Activated CD8-positive, alpha-beta T cell treated with anti-CD3 and anti-CD28 coated beads for 36 hours (primary cell): ENCODE measurements around the gene SAP25. TPM values are rescaled to one million over a fixed set of nuclear protein-coding genes. Genes with fewer than 3 reads are reported as not detected.

ENCODE experiments used
- ATAC-seq: fragments of 200-7000 bp; cut with Tn5 transposase; one replicate; pipeline ENCODE4 v1.10.0; 2021; ENCODE audit warnings: mild to moderate bottlenecking, moderate library complexity
- CTCF ChIA-PET: fragments of 350-600 bp; sonication (Branson Sonifier 250); formaldehyde crosslinking; loops from one replicate; lab custom pipeline; 2021; ENCODE audit warnings: antibody characterized with exemption; lab: Charles Lee
- POLR2A ChIA-PET: fragments of 350-600 bp; sonication (Branson Sonifier 250); formaldehyde crosslinking; loops from one replicate; lab custom pipeline; 2021; ENCODE audit warnings: antibody characterized with exemption; lab: Charles Lee
- DNase-seq: peaks from one replicate; pipeline ENCODE4 v3.0.0-alpha.2; 2020
- H3K27ac Mint-ChIP-seq: one replicate; pipeline ENCODE4 v1.8.0; 2021; ENCODE audit warnings: mild to moderate bottlenecking, mixed read lengths
- H3K27me3 Mint-ChIP-seq: one replicate; pipeline ENCODE4 v1.8.0; 2021; ENCODE audit warnings: mixed read lengths
- H3K36me3 Mint-ChIP-seq: one replicate; pipeline ENCODE4 v1.8.0; 2021; ENCODE audit warnings: low read depth, mixed read lengths
- H3K4me1 Mint-ChIP-seq: one replicate; pipeline ENCODE4 v1.8.0; 2021; ENCODE audit warnings: low read depth, mixed read lengths
- H3K4me3 Mint-ChIP-seq: one replicate; pipeline ENCODE4 v1.8.0; 2021; ENCODE audit warnings: mild to moderate bottlenecking, moderate library complexity, mixed read lengths
- H3K9me3 Mint-ChIP-seq: one replicate; pipeline ENCODE4 v1.8.0; 2021; ENCODE audit warnings: mixed read lengths
- intact Hi-C: fragments of 100-400 bp; cut with micrococcal nuclease; formaldehyde crosslinking; loops from one replicate; pipeline ENCODE4 v1.10.0; 2022
- total RNA-seq, 2 experiments: library from RNA; stranded (reverse); gene quantifications; one replicate each; pipeline ENCODE4 v1.2.3, GENCODE V29; 2021
- TF ChIP-seq, protein P1 (sequence below): fragments of 200-600 bp; IDR thresholded peaks from one replicate; pipeline ENCODE4 v1.8.0; 2022; ENCODE audit warnings: antibody characterized with exemption, mild to moderate bottlenecking

SAP25 gene
- total RNA-seq, 2 experiments from 2014 or later, result 9.9 to 12.8 TPM

DNA sequence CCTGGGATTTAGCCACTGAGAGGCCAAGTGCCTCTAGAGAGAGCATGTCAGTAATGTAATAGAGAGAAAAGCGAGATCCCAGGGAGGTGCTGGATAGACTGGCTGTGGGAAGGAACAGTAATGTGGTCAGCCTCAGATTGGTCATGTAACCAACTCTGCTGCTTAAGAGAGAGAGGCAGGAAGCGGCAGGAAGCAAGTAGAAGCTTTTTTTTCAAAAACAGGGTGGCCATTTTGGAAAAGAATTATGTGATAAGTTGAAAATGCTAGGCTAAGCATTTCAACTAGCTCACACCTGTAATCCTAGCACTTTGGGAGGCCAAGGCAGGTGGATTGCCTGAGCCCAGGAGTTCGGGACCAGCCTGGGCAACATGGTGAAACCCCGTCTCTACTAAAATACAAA, 24.7 kb upstream of the SAP25 start:
- ChIA-PET POLR2A (no interaction called here), CTCF (interaction anchor here (1.4 to 1.5 kb wide), 2 partner anchors 9 to 36 kb away, joined by 3 read pairs; no protein-coding TSS in a partner anchor)
- TF ChIP-seq, protein P1, sequence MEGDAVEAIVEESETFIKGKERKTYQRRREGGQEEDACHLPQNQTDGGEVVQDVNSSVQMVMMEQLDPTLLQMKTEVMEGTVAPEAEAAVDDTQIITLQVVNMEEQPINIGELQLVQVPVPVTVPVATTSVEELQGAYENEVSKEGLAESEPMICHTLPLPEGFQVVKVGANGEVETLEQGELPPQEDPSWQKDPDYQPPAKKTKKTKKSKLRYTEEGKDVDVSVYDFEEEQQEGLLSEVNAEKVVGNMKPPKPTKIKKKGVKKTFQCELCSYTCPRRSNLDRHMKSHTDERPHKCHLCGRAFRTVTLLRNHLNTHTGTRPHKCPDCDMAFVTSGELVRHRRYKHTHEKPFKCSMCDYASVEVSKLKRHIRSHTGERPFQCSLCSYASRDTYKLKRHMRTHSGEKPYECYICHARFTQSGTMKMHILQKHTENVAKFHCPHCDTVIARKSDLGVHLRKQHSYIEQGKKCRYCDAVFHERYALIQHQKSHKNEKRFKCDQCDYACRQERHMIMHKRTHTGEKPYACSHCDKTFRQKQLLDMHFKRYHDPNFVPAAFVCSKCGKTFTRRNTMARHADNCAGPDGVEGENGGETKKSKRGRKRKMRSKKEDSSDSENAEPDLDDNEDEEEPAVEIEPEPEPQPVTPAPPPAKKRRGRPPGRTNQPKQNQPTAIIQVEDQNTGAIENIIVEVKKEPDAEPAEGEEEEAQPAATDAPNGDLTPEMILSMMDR, result no peak
- Mint-ChIP-seq H3K4me3 (no peak overlapping the region), H3K36me3 (no peaks in the 10 kb centered on the region), H3K9me3 (no peaks in the 10 kb centered on the region), H3K27ac (no peak overlapping the region), H3K27me3 (no peaks in the 10 kb centered on the region), H3K4me1 (peaks cover 3% of the 10 kb centered on the region)
- intact Hi-C loops, result no loop called here
- DNase-seq, result no peak
- ATAC-seq, result no peak

GRCh38 chr7:100595188-100595587, 21.5 kb upstream of the SAP25 start:
- TF ChIP-seq, protein P1, result no peak
- ChIA-PET CTCF (interaction anchor here (1.6 kb wide), 1 partner anchor 96 kb away, joined by 4 read pairs; no protein-coding TSS in a partner anchor), POLR2A (interaction anchor here (0.9 to 1.4 kb wide), 2 partner anchors 10 to 22 kb away, joined by 3 read pairs; no protein-coding TSS in a partner anchor)
- intact Hi-C loops, result no loop called here
- Mint-ChIP-seq H3K4me1 (peaks cover 3% of the 10 kb centered on the region), H3K27ac (no peak overlapping the region), H3K9me3 (no peaks in the 10 kb centered on the region), H3K27me3 (peaks cover 4% of the 10 kb centered on the region), H3K36me3 (no peaks in the 10 kb centered on the region), H3K4me3 (no peak overlapping the region)
- DNase-seq (no peak), ATAC-seq (no peak)

- Mint-ChIP-seq H3K36me3 (no peaks in the 10 kb centered on the region), H3K4me3 (no peak overlapping the region), H3K27ac (no peak overlapping the region), H3K9me3 (no peaks in the 10 kb centered on the region), H3K27me3 (peaks cover 5% of the 10 kb centered on the region), H3K4me1 (no peaks in the 10 kb centered on the region)
- TF ChIP-seq, protein P1, result no peak
- ChIA-PET CTCF (interaction anchor here (0.7 to 1.0 kb wide), 2 partner anchors 99 to 105 kb away, joined by 3 read pairs; no protein-coding TSS in a partner anchor), POLR2A (interaction anchor here (1.0 to 1.4 kb wide), 2 partner anchors 12 to 43 kb away, joined by 3 to 4 read pairs; no protein-coding TSS in a partner anchor)
- ATAC-seq (no peak), DNase-seq (no peak)
- intact Hi-C loops, result no loop called here
Observed at GRCh38 chr7:100591596-100591995, 17.9 kb upstream of the SAP25 start.

- Mint-ChIP-seq H3K4me3 (no peak overlapping the region), H3K27ac (no peak overlapping the region), H3K4me1 (peaks cover 2% of the 10 kb centered on the region), H3K36me3 (no peaks in the 10 kb centered on the region), H3K27me3 (peaks cover 5% of the 10 kb centered on the region), H3K9me3 (no peaks in the 10 kb centered on the region)
- ChIA-PET POLR2A (interaction anchor here (1.4 kb wide), 1 partner anchor 13 kb away, joined by 4 read pairs; no protein-coding TSS in a partner anchor), CTCF (interaction anchor here (1.0 to 1.6 kb wide), 3 partner anchors 26 to 101 kb away, joined by 3 to 8 read pairs (median 3); no protein-coding TSS in a partner anchor)
- TF ChIP-seq, protein P1, result no peak
- no peak for ATAC-seq
- intact Hi-C loops, result no loop called here
- no peak for DNase-seq
Observed at GRCh38 chr7:100590077-100590737, 16.5 kb upstream of the SAP25 start.
